NCI-H1048 (cell line): ENCODE measurements around the gene C1QTNF9B.
"Not testable (repeated sequence)": the region's sequence is repeated elsewhere in the genome, so short reads cannot be mapped to it uniquely, and the experiment has no call there.

Experiments
- DNase-seq: peaks from one replicate; lab custom pipeline; 2025; lab: John Stamatoyannopoulos, UW

C1QTNF9B gene

GRCh38 chr13:23897452-23897919 lies at the start of gene C1QTNF9B:
TSS of gene C1QTNF9B (minus strand) at chr13:23897502.
- not testable (repeated sequence) for DNase-seq

DNA sequence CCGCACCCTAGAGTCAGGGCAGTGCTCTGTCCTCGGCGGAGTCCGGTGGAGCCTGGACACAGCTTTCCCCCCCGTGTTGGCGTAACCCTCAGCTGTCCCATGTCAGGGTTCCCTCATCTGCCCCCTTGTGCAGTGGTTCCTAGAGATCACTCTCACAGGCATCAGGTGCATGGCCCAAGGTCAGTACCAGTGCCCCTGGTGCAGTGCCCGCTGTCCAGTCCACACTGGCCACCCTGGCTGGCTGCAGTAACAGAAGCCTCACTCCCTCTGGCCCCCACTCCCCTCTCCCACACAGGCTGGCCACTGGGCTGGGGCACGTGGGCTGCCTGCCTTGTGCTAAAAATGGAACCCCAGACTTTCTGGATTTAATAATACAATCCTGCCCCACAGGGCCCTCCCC lies 49.6 kb upstream of the C1QTNF9B start:
- no peak for DNase-seq

- DNase-seq: no peak
These were observed 48.8 kb upstream of the C1QTNF9B start for GRCh38 chr13:23946067-23946466.

GRCh38 chr13:23945612-23946011 lies 48.3 kb upstream of the C1QTNF9B start:
- no peak for DNase-seq

- DNase-seq: no peak
These were observed 43.9 kb upstream of the C1QTNF9B start for GRCh38 chr13:23941211-23941610.

DNA sequence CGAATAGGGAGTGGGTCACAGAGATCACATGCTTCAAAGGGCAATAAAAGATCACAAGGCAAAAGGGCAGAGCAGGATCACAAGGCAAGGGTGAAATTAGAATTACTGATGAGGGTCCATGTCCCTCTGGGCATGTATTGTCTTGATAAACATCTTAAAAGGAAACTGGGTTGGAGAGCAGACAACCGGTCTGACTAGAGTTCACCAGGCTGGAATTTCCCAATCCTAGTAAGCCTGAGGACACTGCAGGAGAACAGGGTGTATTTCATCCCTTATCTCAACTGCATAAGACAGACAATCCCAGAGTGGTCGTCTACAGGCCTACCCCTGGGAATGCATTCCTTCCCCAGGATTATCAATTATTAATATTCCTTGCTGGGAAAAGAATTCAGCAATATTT lies 42.4 kb upstream of the C1QTNF9B start:
- DNase-seq: not testable (repeated sequence)

- no peak for DNase-seq
These were observed 37.2 kb upstream of the C1QTNF9B start for GRCh38 chr13:23934520-23934919.

GRCh38 chr13:23928985-23929384 lies 31.7 kb upstream of the C1QTNF9B start:
- no peak for DNase-seq

DNA sequence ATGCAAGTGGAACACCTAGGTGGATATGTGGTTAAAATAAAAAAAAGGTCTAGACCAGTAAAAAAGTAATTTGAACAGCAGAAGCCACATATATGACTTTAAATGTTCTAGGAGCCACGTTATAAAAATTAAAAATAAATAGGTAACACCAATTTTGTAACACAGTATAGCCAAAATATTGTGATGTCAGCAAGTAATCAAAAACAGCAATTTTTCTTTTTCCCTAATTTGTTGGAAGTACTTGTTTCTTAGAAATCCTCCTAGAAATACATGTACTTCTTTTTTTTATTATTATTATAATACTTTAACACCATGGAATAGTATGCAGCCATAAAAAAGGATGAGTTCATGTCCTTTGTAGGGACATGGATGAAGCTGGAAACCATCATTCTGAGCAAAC lies 25.7 kb upstream of the C1QTNF9B start:
- no peak for DNase-seq

DNA sequence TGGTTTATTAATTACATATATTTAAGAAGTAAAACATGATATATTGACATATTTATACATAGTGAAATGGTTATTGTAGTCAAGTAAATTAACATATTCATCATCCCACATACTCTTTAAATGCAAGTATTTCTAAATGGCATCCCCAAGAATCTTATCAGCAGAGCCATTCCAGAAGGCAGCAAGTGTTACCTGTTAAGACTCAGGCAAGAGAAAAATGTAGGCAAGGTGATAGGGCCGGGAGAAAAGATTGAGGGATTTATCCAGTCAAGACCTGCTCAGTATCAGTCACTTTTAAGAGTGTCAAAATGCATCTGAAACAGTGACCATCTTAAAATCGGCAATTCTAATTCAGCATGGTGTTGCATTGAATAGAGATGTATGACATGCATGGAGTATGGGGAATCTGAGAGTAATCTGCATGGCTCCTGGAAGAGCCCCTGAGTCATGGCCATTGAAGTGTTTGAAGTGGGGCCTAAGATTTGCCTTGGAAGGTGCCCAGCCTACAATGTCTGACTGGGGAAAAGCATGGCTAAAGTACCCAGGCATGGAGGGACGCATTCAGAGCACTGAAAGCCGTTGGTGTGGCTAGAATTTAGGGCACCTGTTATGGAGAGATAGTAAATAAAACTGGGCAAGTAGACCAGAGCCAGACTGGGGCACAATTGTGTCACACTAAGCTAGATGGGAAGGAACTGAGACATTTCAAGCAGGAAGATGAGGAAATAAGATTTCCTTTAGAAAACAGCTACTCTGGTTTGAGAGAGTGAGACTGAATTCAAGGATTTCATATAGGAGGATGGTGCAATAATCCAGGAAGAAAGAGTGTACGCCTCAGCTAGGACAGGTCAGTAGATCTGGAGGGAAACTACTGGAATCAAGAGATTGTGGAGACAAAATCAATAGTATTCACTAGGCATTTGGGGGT lies 25.0 kb upstream of the C1QTNF9B start:
- DNase-seq: no peak

DNA sequence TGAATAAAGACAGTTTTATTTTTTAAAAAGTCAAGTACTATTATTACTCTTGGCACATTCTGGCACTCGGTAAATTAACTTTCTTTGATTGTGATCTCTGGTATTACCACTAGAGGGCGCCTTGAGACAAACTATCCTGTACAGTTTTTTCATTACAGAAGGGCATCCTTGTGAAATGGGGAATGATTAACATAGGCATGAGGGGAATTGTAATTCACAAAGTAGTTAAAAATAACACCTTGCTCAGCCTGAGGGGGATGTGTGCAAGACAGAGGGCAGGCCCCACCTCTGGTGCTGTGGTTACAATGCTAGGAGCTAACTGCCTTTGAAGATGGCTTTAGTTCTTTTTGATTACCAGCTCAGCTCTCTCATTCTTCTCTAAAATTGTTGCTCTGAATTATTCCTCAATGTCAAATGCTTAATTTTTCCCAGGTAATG lies 24.2 kb upstream of the C1QTNF9B start:
- DNase-seq: no peak

GRCh38 chr13:23919006-23919405 lies 21.7 kb upstream of the C1QTNF9B start:
- DNase-seq: no peak

DNA sequence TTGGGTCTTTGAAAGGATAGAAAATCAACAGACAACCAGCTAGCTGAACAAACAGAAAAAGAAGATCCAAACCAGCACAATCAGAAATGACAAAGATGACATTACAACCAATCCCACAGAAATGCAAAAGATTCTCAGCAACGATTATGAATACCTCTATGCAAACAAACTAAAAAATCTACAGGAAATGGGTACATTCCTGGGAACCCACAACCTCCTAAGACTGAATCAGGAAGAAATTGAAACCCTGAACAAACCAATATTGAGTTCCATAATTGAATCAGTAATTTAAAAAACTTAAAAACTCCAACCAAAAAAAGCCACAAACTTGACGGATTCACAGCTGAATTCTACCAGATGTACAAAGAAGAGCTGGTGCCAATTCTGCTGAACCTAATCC lies 20.9 kb upstream of the C1QTNF9B start:
- DNase-seq: no peak

GRCh38 chr13:23915308-23915707 lies 18.0 kb upstream of the C1QTNF9B start:
- DNase-seq: no peak

- DNase-seq: no peak
These were observed 15.2 kb upstream of the C1QTNF9B start for GRCh38 chr13:23912469-23912868.

GRCh38 chr13:23909606-23910005 lies 12.3 kb upstream of the C1QTNF9B start:
- DNase-seq: no peak

GRCh38 chr13:23905766-23906165 lies 8.5 kb upstream of the C1QTNF9B start:
- no peak for DNase-seq

- no peak for DNase-seq
These were observed 6.6 kb upstream of the C1QTNF9B start for GRCh38 chr13:23903906-23904280.

DNA sequence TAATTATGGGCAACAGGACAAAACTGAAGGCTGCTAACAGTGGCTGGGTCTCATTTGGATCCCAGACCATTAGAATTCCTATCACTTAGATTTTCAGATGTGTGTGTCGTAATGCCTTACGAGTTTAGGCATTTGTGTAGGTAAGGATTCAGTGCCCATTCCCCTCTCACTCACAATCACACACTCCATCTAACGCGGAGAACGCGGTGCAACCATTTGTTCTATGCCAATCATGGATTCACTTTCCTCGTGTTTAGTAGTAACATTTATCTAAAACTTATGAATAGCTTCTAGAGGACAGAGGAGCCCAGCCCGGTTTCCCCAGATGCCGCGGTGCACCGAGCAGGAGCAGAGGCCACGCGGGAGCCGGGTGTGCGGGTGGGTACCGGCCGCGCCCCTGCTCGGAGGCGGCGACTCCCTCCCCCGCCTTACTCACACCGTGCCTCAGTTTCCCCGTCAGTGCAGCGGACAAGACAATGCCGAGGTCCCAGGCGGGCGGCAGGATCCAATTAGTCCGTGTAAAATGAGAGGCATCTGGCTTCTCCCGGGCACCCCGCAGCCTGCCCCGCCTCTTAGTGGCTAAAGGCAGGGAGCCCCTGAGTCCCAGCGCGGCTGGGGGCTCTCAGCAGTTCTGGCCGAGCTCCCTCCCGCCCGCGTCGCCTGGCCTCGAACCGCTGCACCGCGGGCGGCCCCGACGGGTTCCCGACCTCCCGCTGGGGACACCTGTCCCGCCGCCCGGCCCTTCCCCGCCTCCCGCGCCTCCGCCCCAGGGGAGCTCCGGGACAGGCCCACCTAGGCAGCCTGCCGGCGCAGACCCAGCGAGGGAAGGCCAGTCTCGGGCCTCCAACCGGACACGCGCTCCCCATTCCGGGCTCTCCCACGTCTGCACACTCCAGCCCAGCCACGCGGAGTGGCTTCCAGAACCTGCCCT lies 5.9 kb upstream of the C1QTNF9B start:
- DNase-seq: no peak

GRCh38 chr13:23901365-23901764 lies 4.1 kb upstream of the C1QTNF9B start:
- DNase-seq: no peak

- no peak for DNase-seq
These were observed 2.3 kb upstream of the C1QTNF9B start for GRCh38 chr13:23899555-23899954.

DNA sequence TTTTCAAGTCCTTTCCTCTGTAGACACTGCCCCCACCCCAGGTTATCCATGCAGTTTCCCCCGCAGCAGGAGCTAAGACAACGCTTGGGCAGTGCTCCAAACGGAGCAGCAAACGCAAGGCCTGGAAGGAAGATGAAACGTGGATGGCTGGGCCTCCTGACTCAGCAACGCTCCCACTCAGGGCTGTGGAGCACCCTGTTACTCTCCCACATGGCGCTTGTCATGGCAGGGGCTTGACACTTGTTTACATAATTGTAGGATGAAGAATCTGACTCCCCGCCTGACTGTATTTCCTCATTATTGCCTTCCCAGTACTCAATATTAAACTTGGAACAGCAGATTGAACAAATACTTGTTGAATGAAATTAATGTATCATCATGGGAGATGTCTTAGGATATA lies 799 bp upstream of the C1QTNF9B start:
- no peak for DNase-seq

- DNase-seq: not testable (repeated sequence)
These were observed 2.6 kb downstream of the C1QTNF9B start for GRCh38 chr13:23894746-23895145.
